RCC 7860 (cell line): ENCODE results near the gene ZEB1.
"Not testable (repeated sequence)": the region's sequence is repeated elsewhere in the genome, so short reads cannot be mapped to it uniquely, and the experiment has no call there.

Experiments
- DNase-seq: peaks from one replicate; pipeline ENCODE4 v3.0.0-alpha.2; 2015; ENCODE audit warnings: low spot score
- FAIRE-seq: peaks from 2 replicates; lab custom pipeline; 2012; peaks lifted over from hg19 to GRCh38; lab: Jason Lieb, UNC

The ZEB1 gene

GRCh38 chr10:31362023-31362641 is 43.1 kb downstream of the ZEB1 start:
- DNase-seq (no peak), FAIRE-seq (no peak)

GRCh38 chr10:31363696-31364095 is 44.7 kb downstream of the ZEB1 start:
- not testable (repeated sequence) for FAIRE-seq, DNase-seq

- not testable (repeated sequence) for DNase-seq, FAIRE-seq
Measured at GRCh38 chr10:31364238-31364637, 45.2 kb downstream of the ZEB1 start.

- FAIRE-seq (no peak), DNase-seq (no peak)
Measured at GRCh38 chr10:31366703-31367102, 47.7 kb downstream of the ZEB1 start.

- DNase-seq (no peak), FAIRE-seq (no peak)
Measured at GRCh38 chr10:31368724-31369123, 49.7 kb downstream of the ZEB1 start.

GRCh38 chr10:31372439-31372838 is 53.4 kb downstream of the ZEB1 start:
- FAIRE-seq (no peak), DNase-seq (no peak)

GRCh38 chr10:31374146-31374696 is 55.2 kb downstream of the ZEB1 start:
- DNase-seq, result no peak
- FAIRE-seq, result no peak

GRCh38 chr10:31381171-31381570 is 62.2 kb downstream of the ZEB1 start:
- DNase-seq (no peak), FAIRE-seq (peak; percentile 50)

GRCh38 chr10:31381766-31382316 is 62.8 kb downstream of the ZEB1 start:
- FAIRE-seq, result no peak
- no peak for DNase-seq

- DNase-seq (no peak), FAIRE-seq (no peak)
Measured at GRCh38 chr10:31383810-31384588, 65.0 kb downstream of the ZEB1 start.

GRCh38 chr10:31384589-31384949 is 65.6 kb downstream of the ZEB1 start:
- FAIRE-seq (no peak), DNase-seq (no peak)

GRCh38 chr10:31390804-31391203 is 71.8 kb downstream of the ZEB1 start:
- no peak for FAIRE-seq
- DNase-seq, result no peak

GRCh38 chr10:31393844-31394243 is 74.8 kb downstream of the ZEB1 start:
- DNase-seq (no peak), FAIRE-seq (no peak)

GRCh38 chr10:31395695-31396094 is 76.7 kb downstream of the ZEB1 start:
- DNase-seq, result no peak
- no peak for FAIRE-seq

GRCh38 chr10:31396376-31396775 is 77.4 kb downstream of the ZEB1 start:
- no peak for FAIRE-seq
- no peak for DNase-seq

GRCh38 chr10:31397852-31398251 is 78.8 kb downstream of the ZEB1 start:
- FAIRE-seq (no peak), DNase-seq (no peak)

GRCh38 chr10:31399171-31399570 is 80.2 kb downstream of the ZEB1 start:
- FAIRE-seq, result no peak

GRCh38 chr10:31399631-31400030 is 80.6 kb downstream of the ZEB1 start:
- DNase-seq, result no peak

More at GRCh38 chr10:31399171-31399570, 80.2 kb downstream of the ZEB1 start:
- no peak for DNase-seq

GRCh38 chr10:31401287-31401686 is 82.3 kb downstream of the ZEB1 start:
- DNase-seq (no peak), FAIRE-seq (no peak)

More at GRCh38 chr10:31399631-31400030, 80.6 kb downstream of the ZEB1 start:
- FAIRE-seq, result no peak

GRCh38 chr10:31404640-31405039 is 85.6 kb downstream of the ZEB1 start:
- FAIRE-seq, result no peak
- no peak for DNase-seq

GRCh38 chr10:31405829-31406228 is 86.8 kb downstream of the ZEB1 start:
- not testable (repeated sequence) for FAIRE-seq

GRCh38 chr10:31412397-31412796 is 93.4 kb downstream of the ZEB1 start:
- not testable (repeated sequence) for DNase-seq, FAIRE-seq

More at GRCh38 chr10:31405829-31406228, 86.8 kb downstream of the ZEB1 start:
- DNase-seq, result not testable (repeated sequence)
